ENCODE results near the gene DONSON.

Gene DONSON

GRCh38 chr21:33562389-33562788, 26.1 kb downstream of the DONSON start:
- no peaks in the 10 kb centered on the region for H3K27me3 ChIP-seq (ENCODE audit: insufficient read depth, low read length, poor library complexity)
- no peak overlapping the region for H3K27ac ChIP-seq (ENCODE audit: low read length)
- no peaks in the 10 kb centered on the region for H3K4me1 ChIP-seq (ENCODE audit: insufficient read depth, low read length)
- H3K9ac ChIP-seq (ENCODE audit: low read depth, low read length): no peak overlapping the region
- DNase-seq (no peak), ATAC-seq (ENCODE audit: insufficient read depth, low read depth) (no peak)
- TF ChIP-seq EZH2 (IDR thresholded peaks at IDR 0.05; ENCODE audit: borderline replicate concordance, low read depth, low read length, severe bottlenecking) (no peak), CTCF (IDR thresholded peaks at IDR 0.05; ENCODE audit: borderline replicate concordance, extremely low read depth, low read length, poor library complexity, severe bottlenecking) (no peak)
- H3K79me2 ChIP-seq (ENCODE audit: insufficient read depth, low read length): peaks cover 86% of the 10 kb centered on the region
- no peak overlapping the region for H2AFZ ChIP-seq (ENCODE audit: low read depth, low read length)
- peaks cover 51% of the 10 kb centered on the region; the same call in 1 of the 2 replicates for H4K20me1 ChIP-seq (ENCODE audit: insufficient read depth, low read length)
- H3K9me3 ChIP-seq (ENCODE audit: insufficient read depth, low read length, severe bottlenecking): no peaks in the 10 kb centered on the region
- H3K4me3 ChIP-seq (ENCODE audit: low read depth in 1 of 2, low read length in 2 of 2): no peak overlapping the region
- peaks cover 97% of the 10 kb centered on the region for H3K36me3 ChIP-seq (ENCODE audit: insufficient read depth, low read length)
- no peak overlapping the region for H3K4me2 ChIP-seq (ENCODE audit: insufficient read depth, low read length)

GRCh38 chr21:33561373-33561772, 27.1 kb downstream of the DONSON start:
- Histone ChIP-seq H3K27ac (ENCODE audit: low read length) (no peak overlapping the region), H2AFZ (ENCODE audit: low read depth, low read length) (no peak overlapping the region), H3K4me1 (ENCODE audit: insufficient read depth, low read length) (no peaks in the 10 kb centered on the region), H3K79me2 (ENCODE audit: insufficient read depth, low read length) (peaks cover 90% of the 10 kb centered on the region), H3K4me3 (ENCODE audit: low read depth in 1 of 2, low read length in 2 of 2) (no peak overlapping the region), H4K20me1 (ENCODE audit: insufficient read depth, low read length) (peaks cover 61% of the 10 kb centered on the region; the same call in 1 of the 2 replicates), H3K9me3 (ENCODE audit: insufficient read depth, low read length, severe bottlenecking) (no peaks in the 10 kb centered on the region), H3K27me3 (ENCODE audit: insufficient read depth, low read length, poor library complexity) (no peaks in the 10 kb centered on the region), H3K9ac (ENCODE audit: low read depth, low read length) (no peak overlapping the region), H3K4me2 (ENCODE audit: insufficient read depth, low read length) (no peak overlapping the region), H3K36me3 (ENCODE audit: insufficient read depth, low read length) (peaks cover 97% of the 10 kb centered on the region)
- no peak for DNase-seq
- no peak for ATAC-seq (ENCODE audit: insufficient read depth, low read depth)
- TF ChIP-seq CTCF (IDR thresholded peaks at IDR 0.05; ENCODE audit: borderline replicate concordance, extremely low read depth, low read length, poor library complexity, severe bottlenecking): no peak
- no peak for TF ChIP-seq EZH2 (IDR thresholded peaks at IDR 0.05; ENCODE audit: borderline replicate concordance, low read depth, low read length, severe bottlenecking)

GRCh38 chr21:33560965-33561364, 27.5 kb downstream of the DONSON start:
- H3K36me3 ChIP-seq (ENCODE audit: insufficient read depth, low read length): peaks cover 97% of the 10 kb centered on the region
- H3K9me3 ChIP-seq (ENCODE audit: insufficient read depth, low read length, severe bottlenecking): no peaks in the 10 kb centered on the region
- DNase-seq (no peak), ATAC-seq (ENCODE audit: insufficient read depth, low read depth) (no peak)
- no peaks in the 10 kb centered on the region for H3K27me3 ChIP-seq (ENCODE audit: insufficient read depth, low read length, poor library complexity)
- no peak overlapping the region for H3K27ac ChIP-seq (ENCODE audit: low read length)
- peaks cover 90% of the 10 kb centered on the region for H3K79me2 ChIP-seq (ENCODE audit: insufficient read depth, low read length)
- TF ChIP-seq CTCF (IDR thresholded peaks at IDR 0.05; ENCODE audit: borderline replicate concordance, extremely low read depth, low read length, poor library complexity, severe bottlenecking) (no peak), EZH2 (IDR thresholded peaks at IDR 0.05; ENCODE audit: borderline replicate concordance, low read depth, low read length, severe bottlenecking) (no peak)
- no peak overlapping the region for H2AFZ ChIP-seq (ENCODE audit: low read depth, low read length)
- no peak overlapping the region for H3K4me2 ChIP-seq (ENCODE audit: insufficient read depth, low read length)
- no peak overlapping the region for H3K4me3 ChIP-seq (ENCODE audit: low read depth in 1 of 2, low read length in 2 of 2)
- H3K9ac ChIP-seq (ENCODE audit: low read depth, low read length): no peak overlapping the region
- no peaks in the 10 kb centered on the region for H3K4me1 ChIP-seq (ENCODE audit: insufficient read depth, low read length)
- peaks cover 63% of the 10 kb centered on the region; the same call in 1 of the 2 replicates for H4K20me1 ChIP-seq (ENCODE audit: insufficient read depth, low read length)

- peaks cover under 1% of the 10 kb centered on the region; the same call in 1 of the 2 replicates for H3K4me1 ChIP-seq (ENCODE audit: insufficient read depth, low read length)
- ATAC-seq (ENCODE audit: insufficient read depth, low read depth): no peak
- peaks cover 93% of the 10 kb centered on the region for H3K79me2 ChIP-seq (ENCODE audit: insufficient read depth, low read length)
- no peak overlapping the region for H2AFZ ChIP-seq (ENCODE audit: low read depth, low read length)
- DNase-seq: no peak
- no peak overlapping the region for H3K4me3 ChIP-seq (ENCODE audit: low read depth in 1 of 2, low read length in 2 of 2)
- H3K27ac ChIP-seq (ENCODE audit: low read length): no peak overlapping the region
- H3K9me3 ChIP-seq (ENCODE audit: insufficient read depth, low read length, severe bottlenecking): no peaks in the 10 kb centered on the region
- H4K20me1 ChIP-seq (ENCODE audit: insufficient read depth, low read length): peaks cover 65% of the 10 kb centered on the region; the same call in 1 of the 2 replicates
- H3K9ac ChIP-seq (ENCODE audit: low read depth, low read length): no peak overlapping the region
- no peaks in the 10 kb centered on the region for H3K27me3 ChIP-seq (ENCODE audit: insufficient read depth, low read length, poor library complexity)
- no peak overlapping the region for H3K4me2 ChIP-seq (ENCODE audit: insufficient read depth, low read length)
- TF ChIP-seq CTCF (IDR thresholded peaks at IDR 0.05; ENCODE audit: borderline replicate concordance, extremely low read depth, low read length, poor library complexity, severe bottlenecking) (no peak), EZH2 (IDR thresholded peaks at IDR 0.05; ENCODE audit: borderline replicate concordance, low read depth, low read length, severe bottlenecking) (no peak)
- H3K36me3 ChIP-seq (ENCODE audit: insufficient read depth, low read length): peaks cover 96% of the 10 kb centered on the region
These were observed 28.7 kb downstream of the DONSON start for GRCh38 chr21:33559813-33560212.

All from DND-41 (cell line).